HL-60 (cell line): ENCODE measurements around the gene RUNX2.

Experiments
- DNase-seq, 2 experiments: peaks; one replicate each; pipeline ENCODE4 v3.0.0-alpha.2; 2010 to 2020; ENCODE audit warnings: low read depth in 1 of 2, low spot score in 1 of 2
- H3K27ac ChIP-seq: fragments of 250-450 bp; sonication (Bioruptor Pico); replicated peaks from 2 replicates; pipeline ENCODE4 v1.5.1; 2020; ENCODE audit warnings: mild to moderate bottlenecking, moderate library complexity
- H3K27me3 ChIP-seq: fragments of 250-450 bp; sonication (Bioruptor Pico); 2 replicates; pipeline ENCODE4 v1.5.1; 2021; ENCODE audit warnings: mild to moderate bottlenecking, moderate library complexity; ENCODE audit not compliant: insufficient read depth, poor library complexity, severe bottlenecking
- H3K4me3 ChIP-seq: replicated peaks from 2 replicates; pipeline ENCODE4 v1.5.1; 2011; ENCODE audit warnings: mild to moderate bottlenecking, control low read depth, low read length; ENCODE audit not compliant: insufficient read depth
- GABPA ChIP-seq: IDR thresholded peaks from 2 replicates; pipeline ENCODE4 v1.6.1; 2012; ENCODE audit warnings: low read depth
- POLR2AphosphoS5 ChIP-seq: IDR thresholded peaks from 2 replicates; pipeline ENCODE4 v1.6.1; 2012; ENCODE audit warnings: low read depth
- SPI1 ChIP-seq: IDR thresholded peaks from 2 replicates; pipeline ENCODE4 v1.6.1; 2012; ENCODE audit warnings: low read depth, mild to moderate bottlenecking, borderline replicate concordance
- TF ChIP-seq, protein P1 (sequence below): IDR thresholded peaks from one replicate; pipeline ENCODE4 v1.5.1; 2011; ENCODE audit warnings: low read length, control low read depth, inconsistent platforms; ENCODE audit not compliant: insufficient read depth
- TF ChIP-seq, protein P2 (sequence below): IDR thresholded peaks from 2 replicates; pipeline ENCODE4 v1.6.1; 2012; ENCODE audit warnings: low read depth; ENCODE audit not compliant: insufficient replicate concordance

RUNX2 gene

DNA sequence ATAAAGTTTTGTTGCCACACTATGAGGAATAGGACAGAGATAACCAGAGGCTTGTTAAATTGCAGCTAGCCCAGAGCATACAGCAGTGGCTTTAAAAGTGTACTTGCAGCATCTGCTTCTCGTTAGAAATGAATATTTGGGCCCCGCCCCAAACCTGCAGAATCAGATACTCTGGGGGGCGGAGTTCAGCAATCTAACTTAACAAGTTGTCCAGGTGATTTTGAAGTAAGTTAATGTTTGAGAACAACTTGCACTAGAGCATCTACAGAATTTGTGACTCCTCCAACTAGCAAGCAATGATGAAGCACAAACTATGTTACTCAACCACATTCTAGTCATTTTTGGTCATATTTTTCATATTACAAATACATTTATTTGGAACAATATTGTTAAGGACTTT lies 60.2 kb downstream of the RUNX2 start:
- no peak overlapping the region for H3K4me3 ChIP-seq
- H3K27me3 ChIP-seq, result no peaks in the 10 kb centered on the region
- DNase-seq, result no peak
- no peak for TF ChIP-seq GABPA
- TF ChIP-seq, protein P1, sequence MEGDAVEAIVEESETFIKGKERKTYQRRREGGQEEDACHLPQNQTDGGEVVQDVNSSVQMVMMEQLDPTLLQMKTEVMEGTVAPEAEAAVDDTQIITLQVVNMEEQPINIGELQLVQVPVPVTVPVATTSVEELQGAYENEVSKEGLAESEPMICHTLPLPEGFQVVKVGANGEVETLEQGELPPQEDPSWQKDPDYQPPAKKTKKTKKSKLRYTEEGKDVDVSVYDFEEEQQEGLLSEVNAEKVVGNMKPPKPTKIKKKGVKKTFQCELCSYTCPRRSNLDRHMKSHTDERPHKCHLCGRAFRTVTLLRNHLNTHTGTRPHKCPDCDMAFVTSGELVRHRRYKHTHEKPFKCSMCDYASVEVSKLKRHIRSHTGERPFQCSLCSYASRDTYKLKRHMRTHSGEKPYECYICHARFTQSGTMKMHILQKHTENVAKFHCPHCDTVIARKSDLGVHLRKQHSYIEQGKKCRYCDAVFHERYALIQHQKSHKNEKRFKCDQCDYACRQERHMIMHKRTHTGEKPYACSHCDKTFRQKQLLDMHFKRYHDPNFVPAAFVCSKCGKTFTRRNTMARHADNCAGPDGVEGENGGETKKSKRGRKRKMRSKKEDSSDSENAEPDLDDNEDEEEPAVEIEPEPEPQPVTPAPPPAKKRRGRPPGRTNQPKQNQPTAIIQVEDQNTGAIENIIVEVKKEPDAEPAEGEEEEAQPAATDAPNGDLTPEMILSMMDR, result no peak
- H3K27ac ChIP-seq, result no peak overlapping the region

DNA sequence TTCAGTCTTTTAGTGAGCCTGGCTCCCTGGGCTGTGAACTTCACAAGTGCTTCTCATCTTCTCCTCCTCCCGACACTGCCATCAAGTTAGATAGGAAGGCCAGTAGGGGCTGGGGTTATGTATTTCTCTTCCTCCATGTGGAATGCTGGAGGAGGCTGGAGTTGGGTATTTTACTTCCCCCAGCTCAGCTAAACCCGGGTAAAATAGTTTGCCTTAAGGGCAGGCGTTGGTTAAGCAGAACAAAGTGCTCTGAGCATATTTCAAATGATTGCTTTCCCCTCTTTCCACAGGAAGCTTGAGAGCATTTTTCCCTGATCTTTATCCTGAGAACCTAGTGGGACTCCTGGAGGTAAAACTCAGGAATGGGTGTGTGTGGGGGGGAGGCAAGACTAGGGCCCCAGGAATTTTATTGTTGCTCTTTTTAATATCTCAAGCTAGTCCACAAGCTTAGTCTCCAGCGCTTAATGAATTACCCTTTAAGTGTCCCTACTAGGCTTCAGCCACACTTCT lies 66.5 kb downstream of the RUNX2 start:
- no peak overlapping the region for H3K27ac ChIP-seq
- H3K27me3 ChIP-seq, result no peaks in the 10 kb centered on the region
- no peak overlapping the region for H3K4me3 ChIP-seq
- TF ChIP-seq, protein P2, sequence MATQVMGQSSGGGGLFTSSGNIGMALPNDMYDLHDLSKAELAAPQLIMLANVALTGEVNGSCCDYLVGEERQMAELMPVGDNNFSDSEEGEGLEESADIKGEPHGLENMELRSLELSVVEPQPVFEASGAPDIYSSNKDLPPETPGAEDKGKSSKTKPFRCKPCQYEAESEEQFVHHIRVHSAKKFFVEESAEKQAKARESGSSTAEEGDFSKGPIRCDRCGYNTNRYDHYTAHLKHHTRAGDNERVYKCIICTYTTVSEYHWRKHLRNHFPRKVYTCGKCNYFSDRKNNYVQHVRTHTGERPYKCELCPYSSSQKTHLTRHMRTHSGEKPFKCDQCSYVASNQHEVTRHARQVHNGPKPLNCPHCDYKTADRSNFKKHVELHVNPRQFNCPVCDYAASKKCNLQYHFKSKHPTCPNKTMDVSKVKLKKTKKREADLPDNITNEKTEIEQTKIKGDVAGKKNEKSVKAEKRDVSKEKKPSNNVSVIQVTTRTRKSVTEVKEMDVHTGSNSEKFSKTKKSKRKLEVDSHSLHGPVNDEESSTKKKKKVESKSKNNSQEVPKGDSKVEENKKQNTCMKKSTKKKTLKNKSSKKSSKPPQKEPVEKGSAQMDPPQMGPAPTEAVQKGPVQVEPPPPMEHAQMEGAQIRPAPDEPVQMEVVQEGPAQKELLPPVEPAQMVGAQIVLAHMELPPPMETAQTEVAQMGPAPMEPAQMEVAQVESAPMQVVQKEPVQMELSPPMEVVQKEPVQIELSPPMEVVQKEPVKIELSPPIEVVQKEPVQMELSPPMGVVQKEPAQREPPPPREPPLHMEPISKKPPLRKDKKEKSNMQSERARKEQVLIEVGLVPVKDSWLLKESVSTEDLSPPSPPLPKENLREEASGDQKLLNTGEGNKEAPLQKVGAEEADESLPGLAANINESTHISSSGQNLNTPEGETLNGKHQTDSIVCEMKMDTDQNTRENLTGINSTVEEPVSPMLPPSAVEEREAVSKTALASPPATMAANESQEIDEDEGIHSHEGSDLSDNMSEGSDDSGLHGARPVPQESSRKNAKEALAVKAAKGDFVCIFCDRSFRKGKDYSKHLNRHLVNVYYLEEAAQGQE, result no peak
- TF ChIP-seq POLR2AphosphoS5, result no peak
- TF ChIP-seq SPI1, result no peak
- TF ChIP-seq, protein P1, result no peak
- TF ChIP-seq GABPA, result no peak
- DNase-seq, result no peak

DNA sequence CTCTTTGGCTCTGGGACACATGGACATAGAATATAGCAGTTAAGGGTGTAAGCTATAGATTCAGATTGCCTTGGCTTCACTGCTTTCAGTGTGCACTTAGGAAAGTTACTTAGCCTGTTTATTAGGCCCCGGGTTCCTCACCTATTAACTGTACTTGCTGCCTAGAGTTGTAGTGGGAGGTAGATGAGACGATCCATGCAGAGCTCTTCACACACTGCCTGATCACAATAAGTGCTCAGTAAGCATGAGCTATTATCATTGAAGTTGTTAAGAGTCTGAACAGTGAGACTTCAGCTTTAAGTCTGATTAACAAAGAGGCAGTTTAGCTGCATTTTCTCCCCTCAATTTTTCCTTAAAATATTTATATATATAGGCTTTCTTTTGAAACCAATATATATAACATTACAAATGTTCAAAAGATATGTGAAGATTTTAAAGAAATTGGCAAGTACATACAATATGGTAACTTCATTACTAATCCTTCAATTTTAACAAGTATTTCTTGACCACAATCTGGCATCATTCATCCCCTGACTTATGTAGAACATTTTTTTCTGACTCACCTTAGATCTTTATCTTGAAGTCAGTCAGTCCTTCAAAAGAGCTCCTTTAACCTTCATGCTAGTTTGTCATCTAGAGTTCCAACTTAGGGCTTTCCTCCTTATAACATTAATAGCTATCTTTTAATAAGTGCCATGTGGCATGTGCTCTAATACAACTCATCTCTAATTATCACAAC lies 70.1 kb downstream of the RUNX2 start:
- Histone ChIP-seq H3K4me3 (no peak overlapping the region), H3K27me3 (no peaks in the 10 kb centered on the region), H3K27ac (no peak overlapping the region)
- TF ChIP-seq, protein P1, result no peak
- TF ChIP-seq, protein P2, result no peak
- no peak for DNase-seq

- Histone ChIP-seq H3K27ac (no peak overlapping the region), H3K4me3 (no peak overlapping the region), H3K27me3 (no peaks in the 10 kb centered on the region)
- DNase-seq, result no peak
- TF ChIP-seq, protein P1, result no peak
- TF ChIP-seq, protein P2, result no peak
- TF ChIP-seq SPI1 (no peak), POLR2AphosphoS5 (no peak), GABPA (no peak)
Measured at GRCh38 chr6:45400021-45400420, 71.9 kb downstream of the RUNX2 start.
